Activated CD4-positive, alpha-beta T cell treated with anti-CD3 and anti-CD28 coated beads, Interleukin-2, Interleukin-6, amounts not matched to agents 100 ng/mL and 50 ng/mL, durations not matched to agents 16 hours and 8 hours (primary cell): ENCODE measurements around the gene MGST2.

Experiments used
- DNase-seq: peaks from one replicate; pipeline ENCODE4 v3.0.0-alpha.2; 2020

The MGST2 gene

DNA sequence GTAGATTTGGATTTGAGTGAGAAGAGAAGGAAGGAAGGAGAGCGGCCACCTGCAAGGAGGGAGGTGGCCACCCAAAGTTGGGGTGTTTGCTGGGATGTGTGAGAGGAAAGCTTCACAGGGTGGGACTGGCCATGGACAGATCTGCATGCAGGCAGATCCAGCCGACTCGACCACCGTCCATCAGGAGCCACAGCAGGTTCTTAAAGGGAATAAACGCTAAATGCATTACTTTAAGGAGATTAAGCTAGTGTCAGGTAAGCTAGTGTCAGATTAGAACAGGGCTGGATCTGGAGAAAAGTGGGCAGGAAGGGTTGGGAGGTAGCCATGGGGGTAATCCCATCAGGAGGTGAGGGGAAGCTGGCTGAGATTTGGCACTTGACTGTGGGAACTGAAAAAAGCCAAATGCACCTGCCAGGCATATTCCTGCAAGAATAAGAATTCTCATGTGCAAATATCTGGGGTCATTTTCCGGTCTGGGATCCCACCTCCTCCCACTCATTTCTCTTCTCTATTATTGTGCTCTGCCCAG lies 79.6 kb downstream of the MGST2 start:
- no peak for DNase-seq

DNA sequence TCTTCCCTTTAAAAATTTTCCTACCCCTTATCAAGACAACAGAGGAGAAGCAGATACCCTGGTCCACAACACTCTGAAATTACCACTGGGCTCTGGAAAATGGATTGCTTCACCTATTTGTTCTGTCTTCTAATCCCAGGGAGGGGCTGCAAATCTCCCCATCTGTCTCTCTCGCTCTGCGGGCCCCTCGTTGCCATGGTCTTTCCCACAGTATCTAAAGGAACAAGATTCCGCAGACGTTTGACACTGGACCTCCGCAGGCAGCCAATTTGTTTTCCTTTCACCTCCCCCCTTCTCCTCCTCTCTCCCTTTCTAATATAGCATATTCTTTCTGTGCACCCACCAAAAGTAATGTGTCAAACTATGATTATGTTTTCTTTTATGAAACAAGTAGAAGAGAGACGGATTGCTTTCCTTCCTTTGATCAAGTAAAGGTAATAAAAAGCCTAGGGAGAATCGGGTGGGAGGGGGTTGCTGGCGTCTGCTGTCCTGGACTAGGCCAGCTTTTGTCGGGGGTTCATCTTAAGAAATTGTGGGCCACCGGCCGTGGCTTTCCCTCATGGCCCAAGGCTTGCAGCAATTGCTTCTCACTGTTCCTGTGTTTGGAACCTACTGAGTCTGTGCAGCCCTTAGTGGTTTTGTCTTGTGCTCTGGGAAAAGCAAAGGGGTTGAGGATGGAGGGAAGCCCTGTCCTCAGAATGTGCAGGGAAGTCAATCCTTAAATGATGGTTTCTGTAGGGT lies 81.0 kb downstream of the MGST2 start:
- DNase-seq: no peak

DNA sequence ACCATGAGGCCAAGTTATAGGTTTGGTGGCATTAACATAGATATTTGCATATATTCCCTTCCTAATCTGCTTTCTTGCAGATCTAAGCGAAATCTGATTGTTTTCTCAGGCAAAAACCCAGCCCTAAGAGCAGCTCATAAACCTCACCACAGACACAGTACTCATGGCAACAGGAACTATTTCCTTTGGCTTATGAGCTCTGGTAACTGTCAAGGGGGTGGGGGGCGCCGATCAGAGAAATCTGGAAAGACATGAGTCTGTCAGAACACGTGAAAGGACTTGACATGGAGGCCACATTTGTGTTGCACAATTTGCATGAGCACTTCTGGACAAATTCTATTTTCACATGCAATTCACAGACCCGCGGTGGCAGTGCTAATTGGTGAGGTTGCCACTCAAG lies 83.7 kb downstream of the MGST2 start:
- DNase-seq: no peak

DNA sequence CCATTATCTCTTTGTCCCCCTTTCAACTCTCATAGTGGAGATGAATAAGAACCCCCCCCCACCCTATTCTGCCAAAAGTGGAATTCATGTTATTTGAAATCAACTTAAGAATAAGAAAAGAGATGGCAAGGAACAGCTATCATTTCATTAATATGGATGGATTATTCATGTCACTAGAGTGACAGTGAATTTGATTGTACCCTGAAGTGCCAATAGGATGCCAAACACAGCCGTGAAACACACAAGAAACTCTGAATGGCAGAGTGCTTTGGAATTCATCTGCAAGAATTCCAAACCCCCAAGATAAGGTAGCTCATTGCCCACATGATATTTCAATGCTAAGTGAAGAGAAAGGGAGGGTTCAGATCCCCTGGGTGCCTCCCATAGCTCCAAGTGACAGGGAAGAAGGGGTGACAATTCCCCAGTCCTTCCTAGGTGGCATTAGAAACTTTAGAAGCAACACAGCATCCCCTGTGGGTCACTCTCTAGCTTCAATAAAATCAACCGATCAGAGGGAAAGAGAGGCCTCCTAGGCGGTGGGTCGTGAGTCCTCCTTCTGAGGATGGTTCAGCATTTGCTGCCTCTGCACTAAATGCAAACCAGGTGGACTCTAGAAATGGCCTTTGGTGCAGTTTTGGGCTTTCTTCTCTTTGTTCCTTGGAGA lies 84.3 kb downstream of the MGST2 start:
- no peak for DNase-seq

DNA sequence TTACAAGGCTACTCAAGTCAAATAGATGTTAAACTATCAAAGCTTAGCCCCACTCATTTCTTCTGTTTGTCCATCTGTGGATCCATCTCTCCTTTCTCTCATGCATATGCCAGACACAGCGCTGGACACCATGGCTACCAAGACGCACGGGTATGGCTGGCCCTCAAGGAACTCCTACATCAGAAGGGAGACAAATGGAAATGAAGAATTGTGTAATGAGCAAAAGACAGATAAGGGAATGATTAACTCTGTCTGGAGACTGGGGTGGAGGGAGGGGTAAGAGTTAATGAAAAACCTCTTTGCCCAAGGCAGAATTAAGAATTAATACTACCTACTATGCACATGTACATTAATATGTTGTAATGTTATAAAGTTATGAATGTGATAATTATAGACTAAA lies 88.1 kb downstream of the MGST2 start:
- DNase-seq: no peak
